ENCODE results near the gene GTF3C2.

Gene GTF3C2

DNA sequence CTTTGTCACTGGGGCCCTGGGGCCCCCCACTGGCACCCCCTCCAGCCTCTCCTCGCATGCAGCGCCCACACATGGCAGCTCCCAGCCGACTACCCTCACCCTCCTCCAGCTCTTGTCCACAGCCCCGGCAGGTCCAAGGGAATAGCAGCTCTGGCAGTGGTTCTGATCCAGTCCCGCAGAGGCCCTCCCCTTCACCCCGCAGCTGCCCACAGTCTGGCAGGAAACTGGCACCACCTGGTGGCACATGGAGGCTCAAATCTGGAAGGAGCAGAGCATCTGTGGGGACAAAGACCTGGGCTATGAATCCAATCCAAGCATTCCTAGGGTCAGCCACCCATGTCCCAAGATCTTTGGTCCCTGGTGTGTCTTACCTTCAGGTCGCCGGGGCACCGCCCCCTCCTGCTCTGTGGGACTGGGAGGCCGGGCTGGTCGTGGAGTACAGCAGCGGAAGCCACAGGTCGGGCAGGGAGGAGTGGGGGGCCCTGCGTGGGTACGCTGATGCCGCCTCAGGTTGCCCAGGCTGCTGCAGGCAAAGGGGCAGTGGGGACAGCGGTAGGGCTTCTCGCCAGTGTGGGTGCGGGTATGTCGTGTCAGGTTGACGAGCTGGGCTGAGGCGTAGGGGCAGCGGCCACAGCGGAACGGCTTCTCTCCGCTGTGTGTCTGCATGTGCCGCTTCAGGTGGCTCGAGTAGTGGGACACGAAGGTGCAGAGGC is 21.7 kb upstream of the GTF3C2 start:
- peak; percentile 37 for TF ChIP-seq CTCF (IDR thresholded peaks at IDR 0.05; ENCODE audit: insufficient read depth, low read length, poor library complexity, severe bottlenecking)
- Histone ChIP-seq H3K36me3 (ENCODE audit: control insufficient read depth, insufficient read depth, low read length) (peaks cover 51% of the 10 kb centered on the region), H3K27me3 (replicated peaks; ENCODE audit: control insufficient read depth, insufficient read depth, low read length) (no peaks in the 10 kb centered on the region), H3K4me3 (replicated peaks; ENCODE audit: low read depth, low read length) (no peak overlapping the region)
- DNase-seq (ENCODE audit: extremely low read depth, insufficient read length): peak; percentile 26

DNA sequence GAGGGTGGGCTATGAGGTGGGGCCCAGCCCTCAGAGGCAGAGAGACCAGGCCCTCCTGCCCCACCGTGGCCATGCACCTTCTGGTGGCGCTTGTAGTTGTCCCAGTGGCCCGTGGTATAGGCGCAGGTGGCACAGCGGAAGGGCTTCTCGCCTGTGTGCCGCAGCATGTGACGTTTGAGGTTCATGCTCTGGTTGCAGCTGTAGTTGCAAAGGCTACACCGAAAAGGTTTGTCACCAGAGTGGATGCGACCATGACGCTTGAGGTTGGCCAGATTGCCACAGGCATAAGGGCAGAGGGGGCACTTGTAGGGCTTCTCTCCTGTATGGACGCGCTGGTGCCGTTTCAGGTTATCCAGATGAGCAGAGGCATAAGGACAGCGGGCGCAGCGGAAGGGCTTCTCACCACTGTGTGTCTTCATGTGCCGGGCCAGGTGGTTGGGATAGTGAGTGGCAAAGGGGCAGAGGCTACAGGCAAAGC is 21.1 kb upstream of the GTF3C2 start:
- Histone ChIP-seq H3K36me3 (ENCODE audit: control insufficient read depth, insufficient read depth, low read length) (peaks cover 54% of the 10 kb centered on the region), H3K4me3 (replicated peaks; ENCODE audit: low read depth, low read length) (no peak overlapping the region), H3K27me3 (replicated peaks; ENCODE audit: control insufficient read depth, insufficient read depth, low read length) (no peaks in the 10 kb centered on the region)
- TF ChIP-seq CTCF (IDR thresholded peaks at IDR 0.05; ENCODE audit: insufficient read depth, low read length, poor library complexity, severe bottlenecking): no peak
- DNase-seq (ENCODE audit: extremely low read depth, insufficient read length): no peak

GRCh38 chr2:27376866-27377617 is 20.5 kb upstream of the GTF3C2 start:
- no peaks in the 10 kb centered on the region for H3K27me3 ChIP-seq (replicated peaks; ENCODE audit: control insufficient read depth, insufficient read depth, low read length)
- H3K4me3 ChIP-seq (replicated peaks; ENCODE audit: low read depth, low read length): no peak overlapping the region
- no peak for TF ChIP-seq CTCF (IDR thresholded peaks at IDR 0.05; ENCODE audit: insufficient read depth, low read length, poor library complexity, severe bottlenecking)
- peaks cover 52% of the 10 kb centered on the region for H3K36me3 ChIP-seq (ENCODE audit: control insufficient read depth, insufficient read depth, low read length)
- DNase-seq (ENCODE audit: extremely low read depth, insufficient read length): no peak

DNA sequence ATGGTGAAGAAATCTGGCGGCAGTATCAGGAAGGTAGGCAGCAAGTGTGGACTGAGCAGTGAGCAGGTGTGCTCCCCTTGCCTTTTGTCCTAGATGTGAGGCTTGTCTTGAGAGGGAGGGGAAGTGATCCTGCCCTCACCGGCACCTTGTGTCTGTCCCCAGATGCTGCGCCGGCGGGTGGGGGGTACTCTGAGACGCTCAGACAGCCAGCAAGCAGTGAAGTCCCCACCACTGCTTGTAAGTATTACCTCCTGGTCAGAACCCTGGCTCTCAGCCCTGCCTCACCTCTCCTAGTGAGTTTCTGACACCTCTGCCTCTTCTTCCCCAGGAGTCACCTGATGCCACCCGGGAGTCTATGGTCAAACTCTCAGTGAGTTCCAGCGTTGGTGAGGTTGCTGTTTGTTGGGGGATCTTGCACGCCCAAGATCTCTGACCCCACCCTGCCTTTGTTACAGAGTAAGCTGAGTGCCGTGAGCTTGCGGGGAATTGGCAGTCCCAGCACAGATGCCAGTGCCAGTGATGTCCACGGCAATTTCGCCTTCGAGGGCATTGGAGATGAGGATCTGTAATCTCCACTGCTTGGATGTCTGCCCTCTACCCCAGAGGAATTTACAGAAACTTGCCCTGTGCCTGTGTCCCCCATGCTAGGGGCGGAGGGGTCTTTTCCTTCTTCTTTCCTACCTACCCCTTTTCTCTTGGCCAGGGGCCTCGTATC is 19.7 kb upstream of the GTF3C2 start:
- peaks cover 50% of the 10 kb centered on the region for H3K36me3 ChIP-seq (ENCODE audit: control insufficient read depth, insufficient read depth, low read length)

More for the DNA sequence above, 19.7 kb upstream of the GTF3C2 start:
- TF ChIP-seq CTCF (IDR thresholded peaks at IDR 0.05; ENCODE audit: insufficient read depth, low read length, poor library complexity, severe bottlenecking): no peak
- DNase-seq (ENCODE audit: extremely low read depth, insufficient read length): no peak
- H3K4me3 ChIP-seq (replicated peaks; ENCODE audit: low read depth, low read length): no peak overlapping the region
- H3K27me3 ChIP-seq (replicated peaks; ENCODE audit: control insufficient read depth, insufficient read depth, low read length): no peaks in the 10 kb centered on the region
